Measurements from ENCODE around the gene SOX15. TPM values are rescaled to one million over a fixed set of nuclear protein-coding genes. Genes with fewer than 3 reads are reported as not detected.

SOX15 gene
- total RNA-seq, 1 donor: 0.52 TPM

DNA sequence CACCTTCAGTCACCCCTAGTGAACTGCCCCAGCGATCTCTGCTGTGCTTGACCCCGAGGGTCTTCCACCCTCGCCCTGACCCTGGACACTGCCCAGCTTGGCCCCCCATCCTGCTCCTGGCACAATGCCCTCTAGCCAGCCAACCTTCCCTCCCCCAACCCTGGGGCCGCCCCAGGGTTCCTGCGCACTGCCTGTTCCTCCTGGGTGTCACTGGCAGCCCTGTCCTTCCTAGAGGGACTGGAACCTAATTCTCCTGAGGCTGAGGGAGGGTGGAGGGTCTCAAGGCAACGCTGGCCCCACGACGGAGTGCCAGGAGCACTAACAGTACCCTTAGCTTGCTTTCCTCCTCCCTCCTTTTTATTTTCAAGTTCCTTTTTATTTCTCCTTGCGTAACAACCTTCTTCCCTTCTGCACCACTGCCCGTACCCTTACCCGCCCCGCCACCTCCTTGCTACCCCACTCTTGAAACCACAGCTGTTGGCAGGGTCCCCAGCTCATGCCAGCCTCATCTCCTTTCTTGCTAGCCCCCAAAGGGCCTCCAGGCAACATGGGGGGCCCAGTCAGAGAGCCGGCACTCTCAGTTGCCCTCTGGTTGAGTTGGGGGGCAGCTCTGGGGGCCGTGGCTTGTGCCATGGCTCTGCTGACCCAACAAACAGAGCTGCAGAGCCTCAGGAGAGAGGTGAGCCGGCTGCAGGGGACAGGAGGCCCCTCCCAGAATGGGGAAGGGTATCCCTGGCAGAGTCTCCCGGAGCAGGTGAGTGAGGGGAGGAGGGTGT is 31.2 kb downstream of the SOX15 start, which contains the start of gene TNFSF13:
TNFSF13 (plus strand) TSS at position 207 of the 776 bp plus-strand sequence; CDS start at position 497, 290 bp downstream.
- Histone ChIP-seq H3K9me3 (ENCODE audit: low read depth, low read length) (no peaks in the 10 kb centered on the region), H3K4me3 (ENCODE audit: low read length) (peak within 1 kb of the TSS; percentile 59), H3K27me3 (ENCODE audit: insufficient read depth, low read length) (no peaks in the 10 kb centered on the region), H3K4me1 (ENCODE audit: insufficient read depth, low read length) (peaks cover 83% of the 10 kb centered on the region)

DNA sequence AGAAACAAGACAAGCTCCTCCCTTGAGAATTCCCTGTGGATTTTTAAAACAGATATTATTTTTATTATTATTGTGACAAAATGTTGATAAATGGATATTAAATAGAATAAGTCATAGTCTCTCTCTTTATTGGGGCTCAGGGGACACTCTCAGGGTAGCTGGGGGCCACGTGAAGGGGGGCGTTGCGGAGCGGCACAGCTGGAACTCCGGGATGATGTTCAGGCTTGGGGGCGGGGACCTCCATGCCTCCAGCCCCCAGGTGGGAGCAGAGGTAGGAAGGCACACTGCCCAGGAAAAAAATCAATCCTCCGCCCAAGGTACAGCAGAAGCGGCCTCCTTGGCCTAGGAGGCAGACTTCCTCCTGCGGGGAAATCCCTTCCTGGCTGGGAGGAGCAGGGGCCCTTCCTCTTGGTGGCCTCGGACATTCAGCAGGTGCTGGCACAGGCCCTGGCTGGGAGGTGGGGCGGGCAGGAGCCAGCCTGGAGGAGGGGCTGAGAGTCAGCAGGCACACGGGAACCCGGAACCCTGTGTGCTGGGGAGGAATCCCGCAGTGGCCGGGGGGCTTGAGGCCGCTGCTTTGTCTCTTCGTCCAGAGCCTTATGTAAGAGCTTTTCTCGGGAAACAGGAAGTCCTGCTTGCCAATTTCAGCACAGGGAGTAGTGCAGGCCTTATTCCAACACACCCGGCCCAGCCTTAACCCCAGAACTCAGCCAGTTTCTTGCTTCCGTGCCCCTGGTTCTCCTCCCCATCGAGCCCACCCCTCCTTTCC is 31.9 kb downstream of the SOX15 start:
- H3K27me3 ChIP-seq (ENCODE audit: insufficient read depth, low read length): no peaks in the 10 kb centered on the region
- no peaks in the 10 kb centered on the region for H3K9me3 ChIP-seq (ENCODE audit: low read depth, low read length)
- peak overlapping the region; percentile 59 for H3K4me3 ChIP-seq (ENCODE audit: low read length)
- peaks cover 84% of the 10 kb centered on the region for H3K4me1 ChIP-seq (ENCODE audit: insufficient read depth, low read length)

DNA sequence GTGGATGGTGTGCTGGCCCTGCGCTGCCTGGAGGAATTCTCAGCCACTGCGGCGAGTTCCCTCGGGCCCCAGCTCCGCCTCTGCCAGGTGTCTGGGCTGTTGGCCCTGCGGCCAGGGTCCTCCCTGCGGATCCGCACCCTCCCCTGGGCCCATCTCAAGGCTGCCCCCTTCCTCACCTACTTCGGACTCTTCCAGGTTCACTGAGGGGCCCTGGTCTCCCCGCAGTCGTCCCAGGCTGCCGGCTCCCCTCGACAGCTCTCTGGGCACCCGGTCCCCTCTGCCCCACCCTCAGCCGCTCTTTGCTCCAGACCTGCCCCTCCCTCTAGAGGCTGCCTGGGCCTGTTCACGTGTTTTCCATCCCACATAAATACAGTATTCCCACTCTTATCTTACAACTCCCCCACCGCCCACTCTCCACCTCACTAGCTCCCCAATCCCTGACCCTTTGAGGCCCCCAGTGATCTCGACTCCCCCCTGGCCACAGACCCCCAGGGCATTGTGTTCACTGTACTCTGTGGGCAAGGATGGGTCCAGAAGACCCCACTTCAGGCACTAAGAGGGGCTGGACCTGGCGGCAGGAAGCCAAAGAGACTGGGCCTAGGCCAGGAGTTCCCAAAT is 32.6 kb downstream of the SOX15 start:
- Histone ChIP-seq H3K9me3 (ENCODE audit: low read depth, low read length) (no peaks in the 10 kb centered on the region), H3K4me3 (ENCODE audit: low read length) (no peak overlapping the region), H3K4me1 (ENCODE audit: insufficient read depth, low read length) (peaks cover 83% of the 10 kb centered on the region), H3K27me3 (ENCODE audit: insufficient read depth, low read length) (no peaks in the 10 kb centered on the region)

DNA sequence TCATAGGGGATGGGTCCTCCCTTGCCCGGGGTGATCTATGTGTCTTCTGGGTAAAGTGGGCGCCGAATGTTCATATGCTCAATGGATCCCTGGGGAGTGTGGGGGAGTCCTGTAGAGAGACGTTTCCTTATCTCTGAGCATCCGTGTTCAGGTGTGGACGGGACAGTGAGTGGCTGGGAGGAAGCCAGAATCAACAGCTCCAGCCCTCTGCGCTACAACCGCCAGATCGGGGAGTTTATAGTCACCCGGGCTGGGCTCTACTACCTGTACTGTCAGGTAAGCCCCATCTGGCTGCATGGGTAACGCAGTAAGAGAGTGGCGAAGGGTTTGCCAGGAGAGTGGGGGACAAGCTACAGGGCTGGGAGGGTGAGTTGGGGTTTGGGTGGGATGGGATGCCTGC is 33.3 kb downstream of the SOX15 start:
- H3K9me3 ChIP-seq (ENCODE audit: low read depth, low read length): no peaks in the 10 kb centered on the region
- no peak overlapping the region for H3K4me3 ChIP-seq (ENCODE audit: low read length)
- no peaks in the 10 kb centered on the region for H3K27me3 ChIP-seq (ENCODE audit: insufficient read depth, low read length)
- peaks cover 87% of the 10 kb centered on the region for H3K4me1 ChIP-seq (ENCODE audit: insufficient read depth, low read length)

DNA sequence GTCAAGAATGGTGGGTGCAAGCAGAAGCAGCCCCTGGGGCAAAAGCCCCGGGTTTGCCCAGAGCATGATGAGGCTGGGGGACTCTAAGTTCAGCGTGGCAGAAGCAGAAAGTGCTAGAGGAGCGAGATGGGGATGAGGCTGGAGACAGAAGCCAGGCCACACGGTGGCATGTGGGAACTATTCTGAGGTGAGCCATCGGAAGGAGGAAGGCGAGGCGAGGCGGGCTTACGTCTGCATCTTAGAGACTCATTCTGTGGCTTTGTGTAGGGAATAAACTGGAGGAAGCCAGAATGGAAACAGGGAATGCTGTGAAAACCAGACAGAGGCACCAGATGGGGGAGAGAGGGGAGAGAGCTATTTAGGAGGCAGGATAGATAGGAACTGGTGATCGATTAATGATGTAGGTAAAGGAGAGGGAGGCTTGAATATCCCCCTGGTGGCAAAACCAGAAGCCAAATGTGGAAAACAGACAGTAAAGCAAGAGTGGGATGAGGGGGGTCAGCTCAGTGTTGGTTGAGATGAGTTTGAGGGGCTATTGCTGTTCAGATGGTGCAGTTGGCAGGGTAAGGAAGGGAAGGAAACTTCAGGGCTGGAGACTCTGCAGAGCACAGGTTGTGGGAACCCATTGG is 34.5 kb downstream of the SOX15 start:
- Histone ChIP-seq H3K4me1 (ENCODE audit: insufficient read depth, low read length) (peaks cover 88% of the 10 kb centered on the region), H3K27me3 (ENCODE audit: insufficient read depth, low read length) (no peaks in the 10 kb centered on the region), H3K9me3 (ENCODE audit: low read depth, low read length) (no peaks in the 10 kb centered on the region)

DNA sequence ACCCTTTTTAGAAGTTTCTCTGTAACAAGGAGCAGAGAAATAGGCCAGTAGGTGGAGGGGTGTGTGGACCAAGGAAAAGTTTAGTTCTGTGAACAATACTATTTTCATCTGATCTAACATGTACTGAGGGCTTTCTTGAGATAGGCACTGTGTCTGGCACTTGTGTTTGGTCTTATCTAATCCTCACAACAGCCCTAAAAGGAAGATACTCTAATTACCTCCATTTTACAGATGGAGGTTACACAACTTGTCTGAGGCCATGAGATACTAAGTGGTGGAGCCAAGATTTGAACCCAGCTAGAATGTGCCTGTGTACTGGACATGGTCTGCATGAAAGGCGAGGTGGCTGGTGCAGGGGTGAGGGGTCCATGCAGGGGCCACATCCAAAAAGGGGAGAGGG is 36.5 kb downstream of the SOX15 start:
- Histone ChIP-seq H3K4me3 (ENCODE audit: low read length) (no peak overlapping the region), H3K9me3 (ENCODE audit: low read depth, low read length) (no peaks in the 10 kb centered on the region), H3K27me3 (ENCODE audit: insufficient read depth, low read length) (no peaks in the 10 kb centered on the region), H3K4me1 (ENCODE audit: insufficient read depth, low read length) (peaks cover 87% of the 10 kb centered on the region)

More for the DNA sequence above, 34.5 kb downstream of the SOX15 start:
- H3K4me3 ChIP-seq (ENCODE audit: low read length): no peak overlapping the region

DNA sequence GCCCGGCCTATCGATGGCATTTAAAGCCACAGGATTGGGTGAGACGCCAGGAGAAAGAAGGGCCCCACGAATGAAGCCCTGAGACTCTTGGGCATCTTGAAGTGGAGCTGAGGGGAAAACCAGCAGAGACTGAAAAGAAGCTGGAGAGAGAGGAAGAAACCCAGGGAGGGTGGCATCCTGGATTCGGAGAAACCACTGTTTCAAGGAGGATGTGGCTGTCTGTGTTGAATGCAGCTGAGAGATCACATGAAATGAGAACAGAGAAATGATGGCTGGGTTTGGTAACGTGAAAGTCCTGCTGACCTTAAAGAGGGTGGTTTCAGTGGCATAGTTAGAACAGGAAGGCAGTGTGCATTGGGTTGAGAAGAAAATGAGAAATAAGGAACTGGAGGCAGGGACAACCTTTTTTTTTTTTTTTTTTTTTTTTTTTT is 37.3 kb downstream of the SOX15 start:
- Histone ChIP-seq H3K27me3 (ENCODE audit: insufficient read depth, low read length) (no peaks in the 10 kb centered on the region), H3K9me3 (ENCODE audit: low read depth, low read length) (no peaks in the 10 kb centered on the region), H3K4me1 (ENCODE audit: insufficient read depth, low read length) (peaks cover 85% of the 10 kb centered on the region), H3K4me3 (ENCODE audit: low read length) (no peak overlapping the region)

DNA sequence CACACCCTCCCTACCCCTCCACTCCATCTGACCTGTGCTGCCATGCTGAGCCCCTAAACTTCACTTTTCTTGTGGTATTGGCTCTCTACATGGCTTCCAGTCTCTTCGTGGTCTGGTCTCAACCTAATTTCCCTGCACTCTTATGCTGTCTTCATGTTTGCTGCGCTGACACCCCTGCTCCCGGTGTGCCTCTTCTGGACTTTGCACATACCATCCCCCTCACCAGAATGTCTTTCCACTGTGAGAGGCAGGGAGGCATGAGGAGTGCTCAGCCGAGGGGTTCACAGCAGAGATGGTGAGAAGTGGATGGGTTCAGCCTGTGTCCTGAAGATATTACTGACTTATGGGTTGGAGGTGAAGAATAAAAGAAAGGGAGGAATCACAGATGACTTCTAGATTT is 38.5 kb downstream of the SOX15 start:
- H3K4me3 ChIP-seq (ENCODE audit: low read length): no peak overlapping the region
- no peaks in the 10 kb centered on the region for H3K9me3 ChIP-seq (ENCODE audit: low read depth, low read length)
- H3K4me1 ChIP-seq (ENCODE audit: insufficient read depth, low read length): peaks cover 75% of the 10 kb centered on the region
- no peaks in the 10 kb centered on the region for H3K27me3 ChIP-seq (ENCODE audit: insufficient read depth, low read length)

DNA sequence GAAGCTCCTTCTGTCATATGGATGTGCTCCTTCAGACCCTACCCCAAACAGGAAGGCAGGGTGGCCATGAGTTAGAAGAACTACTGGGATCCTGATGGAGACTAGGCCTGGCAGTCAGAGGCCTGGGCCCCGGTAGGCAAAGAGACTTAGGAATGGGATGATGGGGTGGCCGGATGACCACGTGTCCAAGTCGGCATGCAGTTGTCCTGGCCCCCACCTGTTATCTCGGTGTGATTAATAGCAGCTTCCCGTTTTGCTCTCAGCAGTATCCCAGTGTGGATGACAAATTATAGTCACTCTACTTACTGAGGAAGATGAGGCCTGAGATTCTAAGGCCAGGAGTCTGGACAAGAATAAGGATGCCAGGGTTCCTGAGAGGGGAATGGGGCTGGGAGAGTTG is 39.5 kb downstream of the SOX15 start:
- H3K4me3 ChIP-seq (ENCODE audit: low read length): no peak overlapping the region

DNA sequence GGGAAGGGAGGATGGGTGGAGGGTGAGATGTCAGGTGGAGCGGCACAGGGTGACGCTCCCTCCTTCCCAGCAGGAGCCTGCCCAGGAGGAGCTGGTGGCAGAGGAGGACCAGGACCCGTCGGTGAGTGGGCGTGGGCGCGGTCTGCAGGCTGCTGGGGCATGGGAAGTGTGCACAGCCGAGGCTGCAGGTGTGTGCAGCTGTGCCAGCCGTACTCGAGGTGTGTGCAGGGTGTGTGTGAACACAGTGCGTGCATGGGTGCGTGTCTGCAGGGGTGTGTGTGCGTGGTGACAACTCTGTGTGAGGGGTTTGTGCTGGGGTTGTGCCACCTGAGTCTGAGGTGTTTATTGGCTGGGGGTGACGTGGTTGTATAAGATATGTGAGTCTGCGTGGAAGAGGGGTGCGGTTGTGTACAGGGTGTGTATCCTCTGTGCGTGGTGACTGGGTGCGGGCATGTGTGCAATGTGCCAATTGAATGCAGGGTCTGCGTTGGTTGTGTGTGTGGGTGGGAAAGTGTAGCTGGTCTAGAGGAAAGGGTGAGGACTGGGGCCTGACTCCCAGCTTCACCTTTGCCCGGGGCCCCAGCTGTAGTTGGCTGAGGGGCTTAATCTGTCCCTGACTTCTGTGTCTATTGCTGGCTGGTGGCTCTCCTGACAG is 40.4 kb downstream of the SOX15 start:
- Histone ChIP-seq H3K27me3 (ENCODE audit: insufficient read depth, low read length) (no peaks in the 10 kb centered on the region), H3K4me1 (ENCODE audit: insufficient read depth, low read length) (peaks cover 63% of the 10 kb centered on the region), H3K9me3 (ENCODE audit: low read depth, low read length) (no peaks in the 10 kb centered on the region), H3K4me3 (ENCODE audit: low read length) (peak overlapping the region; percentile 52)

More for the DNA sequence above, 39.5 kb downstream of the SOX15 start:
- Histone ChIP-seq H3K27me3 (ENCODE audit: insufficient read depth, low read length) (no peaks in the 10 kb centered on the region), H3K9me3 (ENCODE audit: low read depth, low read length) (no peaks in the 10 kb centered on the region), H3K4me1 (ENCODE audit: insufficient read depth, low read length) (peaks cover 71% of the 10 kb centered on the region)

DNA sequence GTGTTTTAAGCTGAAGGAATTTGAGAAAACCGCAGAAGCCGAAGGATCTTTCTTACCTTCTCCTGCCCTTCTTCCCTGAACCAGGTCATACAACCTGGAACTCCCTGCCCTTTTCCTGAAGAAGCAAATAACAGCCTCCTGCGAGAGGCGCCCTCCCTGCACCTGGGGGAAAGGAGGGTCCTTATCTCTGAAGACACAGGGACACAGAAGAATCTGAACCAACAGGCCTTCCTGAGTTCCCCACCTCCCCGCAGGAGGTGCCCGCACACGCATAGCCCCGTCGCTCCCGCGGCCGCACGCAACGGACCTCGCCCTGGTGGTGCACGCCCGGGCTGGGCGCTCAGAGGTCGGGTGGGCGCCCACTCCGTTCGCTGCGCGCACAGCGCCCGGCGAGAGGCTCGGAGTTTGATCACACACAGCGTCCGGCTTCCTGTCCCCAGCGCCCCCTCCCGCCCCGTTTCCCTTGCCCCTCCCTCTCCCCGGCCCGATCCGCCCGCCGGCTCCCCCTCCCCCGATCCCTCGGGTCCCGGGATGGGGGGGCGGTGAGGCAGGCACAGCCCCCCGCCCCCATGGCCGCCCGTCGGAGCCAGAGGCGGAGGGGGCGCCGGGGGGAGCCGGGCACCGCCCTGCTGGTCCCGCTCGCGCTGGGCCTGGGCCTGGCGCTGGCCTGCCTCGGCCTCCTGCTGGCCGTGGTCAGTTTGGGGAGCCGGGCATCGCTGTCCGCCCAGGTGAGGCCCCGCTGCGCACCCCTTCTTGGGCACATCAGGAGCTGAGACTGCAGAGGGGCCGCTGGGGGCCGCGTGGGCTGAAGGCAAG is 41.1 kb downstream of the SOX15 start, which contains the start of gene TNFSF12:
TNFSF12 (plus strand) TSS at position 474 of the 816 bp plus-strand sequence; CDS start at position 570, 96 bp downstream.
- Histone ChIP-seq H3K27me3 (ENCODE audit: insufficient read depth, low read length) (no peaks in the 10 kb centered on the region), H3K9me3 (ENCODE audit: low read depth, low read length) (no peaks in the 10 kb centered on the region), H3K4me3 (ENCODE audit: low read length) (peak within 1 kb of the TSS; percentile 52), H3K4me1 (ENCODE audit: insufficient read depth, low read length) (peaks cover 56% of the 10 kb centered on the region)

DNA sequence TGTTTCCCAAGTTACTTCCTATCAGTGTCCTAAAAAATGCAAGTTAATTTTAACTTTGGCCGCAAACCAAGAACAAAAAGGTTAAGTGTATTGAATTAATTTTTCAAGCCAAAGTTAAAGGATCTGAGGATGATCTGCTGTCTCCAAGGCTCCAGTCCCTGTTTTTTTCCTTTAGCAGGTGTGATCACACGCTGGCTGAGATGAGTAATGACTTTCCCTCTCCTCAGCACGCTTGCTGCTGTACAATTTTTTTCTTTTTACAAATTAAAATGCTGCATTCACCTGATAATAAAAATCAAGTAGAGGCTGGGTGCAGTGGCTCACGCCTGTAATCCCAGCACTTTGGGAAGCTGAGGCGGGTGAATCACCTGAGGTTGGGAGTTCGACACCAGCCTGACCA is 45.0 kb downstream of the SOX15 start:
- Histone ChIP-seq H3K27me3 (ENCODE audit: insufficient read depth, low read length) (no peaks in the 10 kb centered on the region), H3K4me1 (ENCODE audit: insufficient read depth, low read length) (peaks cover 18% of the 10 kb centered on the region), H3K9me3 (ENCODE audit: low read depth, low read length) (no peaks in the 10 kb centered on the region), H3K4me3 (ENCODE audit: low read length) (no peak overlapping the region)

DNA sequence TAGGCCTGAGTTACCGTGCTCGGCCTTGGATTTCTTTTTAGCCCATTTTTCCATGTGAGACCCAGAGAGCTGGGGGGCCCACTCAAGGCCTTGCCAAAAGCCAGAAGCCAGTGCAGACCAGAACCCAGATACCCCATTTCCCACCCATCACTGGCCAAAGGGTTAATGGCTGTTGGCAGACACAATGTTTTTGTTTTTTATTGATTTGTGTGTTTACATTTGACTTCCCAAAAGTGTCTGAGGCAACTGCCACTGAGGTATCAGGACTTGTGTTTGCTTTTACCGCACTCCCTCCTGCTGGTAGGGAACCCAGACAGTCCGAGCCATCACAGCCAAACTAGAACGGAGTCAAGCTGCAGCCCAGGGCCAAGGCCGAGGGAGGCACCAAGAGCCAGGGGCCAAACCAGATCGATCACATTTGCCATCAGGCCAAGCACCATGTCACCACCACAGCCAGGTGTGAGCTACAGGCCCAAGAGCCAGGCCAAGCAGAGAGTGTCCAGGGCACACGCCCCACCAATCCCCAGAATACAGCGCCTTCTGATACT is 48.7 kb downstream of the SOX15 start:
- Histone ChIP-seq H3K4me1 (ENCODE audit: insufficient read depth, low read length) (no peaks in the 10 kb centered on the region), H3K9me3 (ENCODE audit: low read depth, low read length) (no peaks in the 10 kb centered on the region), H3K27me3 (ENCODE audit: insufficient read depth, low read length) (no peaks in the 10 kb centered on the region), H3K4me3 (ENCODE audit: low read length) (no peak overlapping the region)
